Measurements from ENCODE around the gene FHL2.

GRCh38 chr2:105387225-105387624 lies 11.6 kb downstream of the FHL2 start:
- TF ChIP-seq CTCF (IDR thresholded peaks at IDR 0.05) (no peak), POLR2A (IDR thresholded peaks at IDR 0.05) (no peak)

Measured in right lobe of liver (tissue), 4 donors.